GM19238 (cell line): ENCODE measurements around the gene SGTA.

Source experiments
- DNase-seq: peaks from one replicate; pipeline ENCODE4 v3.0.0; 2011; ENCODE audit warnings: low spot score; ENCODE audit not compliant: insufficient read length

The SGTA gene

DNA sequence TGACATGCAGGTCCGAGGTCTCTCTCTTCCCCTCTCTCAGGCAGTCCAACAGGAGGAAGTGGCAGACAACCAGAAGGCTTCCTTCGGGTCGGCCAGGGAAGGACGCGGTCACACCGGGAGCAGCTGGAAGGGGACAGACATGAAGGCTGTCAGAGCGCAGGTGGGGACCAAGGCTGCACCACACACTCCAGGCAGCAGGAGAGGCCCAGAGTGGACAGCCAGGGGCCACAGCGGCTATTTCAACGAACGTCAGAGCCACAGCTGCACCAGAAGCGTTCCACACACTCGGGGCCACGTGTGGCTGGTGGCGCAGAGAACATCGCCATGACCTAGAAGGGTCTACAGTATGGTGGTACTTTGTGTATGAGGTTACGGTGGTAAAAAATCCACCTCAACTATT is 27.3 kb downstream of the SGTA start:
- DNase-seq, result no peak

DNA sequence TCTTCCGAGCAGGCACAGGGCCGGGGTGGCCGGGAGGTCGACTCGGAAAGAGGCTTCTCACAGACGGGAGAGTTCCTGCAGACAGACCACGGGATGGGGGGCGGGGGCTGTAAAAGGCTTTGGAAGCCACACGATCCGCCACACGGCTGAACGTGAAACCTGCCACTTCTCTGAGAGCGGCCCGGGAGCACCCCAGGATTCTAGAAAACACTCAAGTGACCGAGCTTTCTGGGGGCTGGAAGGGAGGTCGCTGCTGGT is 27.7 kb downstream of the SGTA start:
- no peak for DNase-seq

DNA sequence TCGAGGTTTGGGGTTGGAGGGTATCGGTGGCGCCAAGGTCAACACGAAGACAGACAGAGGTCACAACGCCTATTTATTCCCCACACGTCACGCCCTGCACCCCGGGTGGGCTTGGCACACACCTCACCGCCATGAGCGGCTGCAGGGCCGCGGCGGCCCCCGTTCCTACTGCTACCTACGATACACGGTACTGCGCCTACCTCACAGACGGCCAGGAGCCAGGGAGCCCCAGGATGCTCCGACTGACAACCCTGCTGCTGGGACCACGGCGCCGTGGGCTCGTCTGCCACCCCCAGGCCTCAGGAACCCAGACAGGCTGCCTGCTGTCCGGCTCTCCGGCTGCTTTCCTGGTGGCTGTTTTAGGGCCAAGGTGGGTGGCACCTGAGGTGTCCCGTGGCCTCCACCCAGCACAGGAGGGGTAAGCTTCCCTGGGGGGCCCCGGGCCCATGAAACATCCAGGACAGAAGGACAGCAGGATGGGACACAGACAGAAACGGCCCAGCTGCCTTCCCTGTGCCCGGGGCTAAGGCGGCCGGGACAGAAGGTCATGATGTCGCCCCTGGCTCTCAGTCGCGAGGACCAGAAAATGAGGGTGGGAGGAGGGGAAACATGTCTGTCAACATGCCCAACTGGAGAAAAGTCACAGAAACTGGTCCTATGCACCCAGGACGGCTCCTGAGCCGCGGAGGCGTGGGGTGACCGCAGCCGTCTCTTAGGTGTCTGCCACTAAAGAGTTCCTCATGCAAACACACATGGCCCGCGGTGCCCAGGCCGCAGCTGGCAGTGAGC is 28.2 kb downstream of the SGTA start:
- no peak for DNase-seq

DNA sequence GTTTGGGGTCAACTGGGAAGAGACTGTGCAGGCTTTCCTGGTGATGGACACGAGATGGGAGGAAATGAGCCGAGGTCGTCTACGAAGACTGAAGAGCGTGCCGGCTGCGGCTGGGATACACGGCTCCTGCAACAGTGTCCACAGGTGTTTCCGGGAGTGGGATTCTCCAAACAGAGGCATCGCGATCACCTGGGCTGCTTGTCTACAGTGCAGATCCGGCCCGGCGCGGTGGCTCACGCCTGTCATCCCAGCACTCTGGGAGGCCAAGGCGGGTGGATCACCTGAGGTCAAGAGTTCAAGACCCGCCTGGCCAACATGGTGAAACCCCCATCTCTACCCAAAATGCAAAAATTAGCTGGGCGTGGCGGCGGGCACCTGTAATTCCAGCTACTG is 31.6 kb downstream of the SGTA start:
- no peak for DNase-seq

DNA sequence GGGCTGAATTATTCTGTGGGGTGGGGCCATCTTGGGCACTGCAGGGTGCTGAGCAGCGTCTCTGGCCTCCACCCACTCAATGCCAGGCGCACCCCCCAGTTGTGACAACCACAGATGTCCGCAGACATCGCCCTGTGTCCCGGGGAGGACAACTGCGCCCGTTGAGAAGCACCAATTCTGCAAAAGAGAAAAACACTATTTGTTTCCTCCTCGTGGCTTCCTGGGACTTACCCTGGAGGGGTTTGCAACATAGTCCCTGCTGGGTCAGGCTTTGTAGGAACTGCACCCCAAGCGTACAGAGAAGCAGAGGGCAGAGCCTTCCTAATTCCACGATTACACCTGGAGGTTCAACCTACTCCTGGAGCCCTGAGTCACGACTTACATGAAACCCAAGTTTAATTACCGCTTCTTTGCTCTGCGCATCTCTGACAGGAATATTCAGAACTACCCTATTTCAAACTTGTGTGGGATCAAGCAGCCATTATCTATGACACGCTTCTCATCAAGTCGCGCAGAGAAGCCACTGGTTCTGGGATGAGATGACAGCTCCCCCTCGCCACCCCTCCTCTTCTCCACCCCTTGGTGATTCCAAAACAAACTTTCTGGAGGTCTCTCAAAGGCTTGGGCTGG is 32.1 kb downstream of the SGTA start:
- DNase-seq, result no peak

DNA sequence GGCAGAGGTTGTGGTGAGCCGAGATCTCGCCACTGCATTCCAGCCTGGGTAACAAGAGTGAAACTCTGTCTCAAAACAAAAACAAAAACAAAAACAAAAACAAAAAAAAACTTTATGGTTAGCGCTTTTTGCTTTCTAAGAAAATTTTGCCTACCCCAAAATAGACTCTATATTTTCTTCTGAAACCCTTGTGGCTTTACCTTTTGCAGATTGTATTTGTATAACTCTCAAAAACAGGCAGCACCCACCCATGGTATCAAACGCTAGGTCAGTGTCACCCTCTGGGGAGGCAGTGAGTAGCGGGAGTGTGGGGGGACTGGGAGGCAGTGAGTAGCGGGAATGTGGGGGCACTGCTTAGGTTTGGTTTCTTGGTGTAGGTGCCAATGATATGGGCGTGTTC is 35.7 kb downstream of the SGTA start:
- no peak for DNase-seq

DNA sequence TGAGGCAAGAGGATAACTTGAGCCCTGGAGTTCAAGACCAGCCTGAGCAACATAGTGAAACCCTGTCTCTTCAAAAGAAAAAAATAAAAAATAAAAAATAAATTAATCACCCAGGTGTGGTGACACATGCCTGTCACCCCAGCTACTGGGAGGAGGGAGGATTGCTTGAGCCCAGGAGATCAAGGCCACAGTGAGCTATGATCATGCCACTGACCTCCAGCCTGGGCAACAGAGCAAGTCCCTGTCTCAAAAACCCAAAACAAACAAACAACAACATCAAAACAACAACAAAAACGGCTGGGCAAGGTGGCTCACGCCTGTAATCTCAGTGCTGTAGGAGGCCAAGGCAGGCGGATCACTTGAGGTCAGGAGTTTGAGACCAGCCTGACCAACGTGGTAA is 39.0 kb downstream of the SGTA start:
- DNase-seq, result no peak

DNA sequence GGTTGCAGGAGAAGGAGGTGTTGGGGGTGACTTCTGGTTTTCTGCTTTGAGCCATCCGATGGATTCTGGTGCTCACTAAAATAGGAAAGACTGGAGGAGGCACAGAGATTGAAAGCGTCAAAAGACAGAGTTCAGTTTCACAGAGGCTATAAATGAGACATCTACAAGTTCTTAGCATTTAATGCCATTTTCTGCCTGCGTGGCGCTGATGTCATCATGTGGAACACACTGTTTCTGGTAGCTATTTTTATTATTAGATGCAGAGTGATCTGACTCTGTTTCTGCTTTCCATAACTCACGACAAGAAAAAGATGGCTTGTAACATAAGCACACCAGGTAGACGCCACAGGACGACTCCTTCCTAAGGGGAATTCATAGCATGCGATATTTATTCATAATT is 40.0 kb downstream of the SGTA start:
- DNase-seq, result no peak

DNA sequence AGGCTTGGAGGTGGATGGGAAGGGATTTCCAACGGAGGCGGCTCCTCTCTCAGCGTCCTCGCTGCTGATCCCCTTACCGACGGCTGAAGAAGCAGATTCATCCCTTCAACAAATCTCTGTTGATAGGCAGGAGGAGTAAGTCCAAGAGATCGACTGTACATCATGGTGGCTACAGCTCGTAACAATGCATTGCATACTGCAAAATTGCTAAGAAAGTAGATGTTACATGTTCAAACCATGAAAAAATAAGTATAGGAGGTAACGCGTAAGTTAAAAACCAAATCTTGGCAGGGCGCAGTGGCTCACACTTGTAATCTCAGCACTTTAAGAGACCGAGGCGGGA is 42.8 kb downstream of the SGTA start:
- no peak for DNase-seq

DNA sequence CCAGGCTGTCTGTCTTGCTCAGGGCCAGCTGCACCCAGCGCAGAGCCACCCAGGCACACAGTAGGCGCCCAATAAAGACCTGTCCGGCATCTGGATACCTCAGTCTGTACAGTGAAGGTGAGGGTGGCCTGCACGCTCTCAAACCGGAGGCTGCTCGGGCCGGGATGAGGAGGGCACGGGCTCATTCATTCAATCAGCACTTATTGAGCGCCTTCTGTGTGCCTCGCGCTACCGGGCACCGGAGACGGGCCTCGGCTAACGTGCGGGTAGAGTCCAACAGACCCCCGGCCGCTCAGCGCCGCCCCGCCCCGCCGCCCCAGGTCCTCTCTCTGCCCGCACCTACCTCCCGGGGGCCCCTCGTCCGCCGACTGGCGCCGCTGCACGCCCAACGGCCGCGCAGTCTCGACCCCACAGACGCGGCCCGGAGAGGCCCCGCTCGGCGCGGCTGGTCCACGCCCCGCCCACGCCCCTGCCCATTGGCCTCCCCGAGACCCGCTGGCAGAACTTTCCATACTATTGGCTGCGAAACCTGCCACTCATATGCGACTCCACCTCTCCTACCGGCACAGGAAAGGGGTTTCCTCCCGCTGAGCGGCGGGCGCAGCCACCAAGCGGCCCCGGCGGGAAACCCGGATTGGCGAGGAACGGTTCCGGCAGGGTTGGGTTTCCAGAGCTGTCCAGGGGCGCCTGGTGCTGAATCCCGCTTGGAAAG is 43.3 kb downstream of the SGTA start, which contains the start of gene SLC39A3:
SLC39A3 (minus strand) TSS at position 416 of the 712 bp plus-strand sequence. CDS start 2,760 bp downstream, outside the sequence.
- DNase-seq, result peak; percentile 100

DNA sequence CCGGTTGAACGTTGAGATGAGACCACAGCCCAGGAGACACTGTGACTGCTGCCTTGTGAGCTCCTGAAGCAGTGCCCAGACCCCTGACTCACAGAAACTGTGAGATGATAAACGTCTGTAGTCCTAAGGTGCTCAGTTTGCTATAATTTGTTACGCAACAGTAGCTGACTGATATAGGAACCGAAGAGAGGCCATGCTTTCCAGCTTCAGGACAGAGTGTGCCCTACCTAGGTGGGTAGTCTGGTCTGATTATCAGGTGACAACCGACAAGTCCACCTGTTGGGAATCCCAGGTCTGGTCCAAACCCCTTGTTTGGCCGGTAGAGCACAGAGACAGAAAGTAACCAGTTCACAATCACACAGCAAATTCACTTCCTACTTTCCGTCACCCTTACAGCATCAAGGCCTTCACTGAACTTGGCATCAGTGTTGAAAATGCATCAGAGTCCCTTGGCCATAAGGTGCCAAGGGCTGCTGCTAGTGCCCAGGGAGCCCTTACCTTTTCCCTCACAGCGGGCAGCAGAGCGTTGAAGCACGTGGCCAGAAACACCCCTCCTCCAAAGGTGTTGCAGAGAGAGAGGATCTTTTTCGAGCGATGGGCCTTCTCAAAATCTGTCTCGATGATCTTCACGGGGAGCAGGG is 46.4 kb downstream of the SGTA start:
- DNase-seq, result no peak

DNA sequence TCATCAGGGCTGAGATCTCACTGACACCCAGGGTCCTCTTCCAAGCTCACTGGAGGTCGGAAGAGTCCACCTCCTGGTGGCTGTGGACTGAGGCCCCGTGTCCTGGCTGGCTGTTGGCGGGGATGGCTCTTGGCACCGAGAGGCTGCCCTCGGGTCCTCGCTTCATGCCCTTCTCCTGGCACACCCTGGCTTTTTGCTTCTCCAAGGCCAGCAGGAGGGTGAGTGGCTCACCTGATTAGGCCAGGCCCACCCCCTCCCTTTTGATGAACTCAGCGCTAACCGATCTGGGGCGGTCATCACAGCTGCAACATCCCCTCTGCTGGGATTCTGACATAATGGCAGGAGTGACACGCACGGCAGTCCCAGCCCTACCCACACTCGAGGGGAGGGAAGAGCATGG is 47.7 kb downstream of the SGTA start:
- no peak for DNase-seq

DNA sequence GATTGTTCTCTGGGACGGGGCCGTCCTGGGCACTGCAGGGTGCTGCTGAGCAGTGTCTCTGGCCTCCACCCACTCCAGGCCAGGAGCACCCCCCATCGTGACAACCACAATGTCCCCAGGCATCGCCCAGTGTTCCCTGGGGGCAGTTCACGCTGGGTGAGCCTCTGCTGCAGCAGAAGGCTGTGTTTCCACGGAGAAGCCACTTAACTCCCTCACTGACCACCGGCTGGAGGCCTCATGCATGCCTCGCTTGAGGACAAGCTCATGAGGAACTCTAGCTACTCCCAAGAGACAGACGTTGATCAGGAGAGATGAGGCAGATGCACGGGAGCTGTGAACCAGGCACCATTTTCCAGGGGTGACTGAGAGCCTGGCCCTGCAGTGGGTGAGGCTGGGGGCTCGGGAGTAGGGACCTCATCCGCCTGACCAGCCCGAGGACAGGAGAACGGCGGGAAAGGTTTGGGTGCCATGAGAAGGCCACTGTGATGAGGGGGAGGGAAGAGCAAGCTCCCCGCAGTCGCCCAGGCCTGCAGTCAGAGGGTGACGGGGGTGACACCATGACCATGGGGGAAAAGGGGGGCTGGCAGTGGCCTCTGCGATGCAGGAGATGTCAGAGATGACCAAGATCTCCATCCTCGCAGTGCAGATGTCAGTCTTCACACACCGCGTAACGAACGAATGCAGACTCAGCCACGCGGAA is 48.3 kb downstream of the SGTA start:
- no peak for DNase-seq

DNA sequence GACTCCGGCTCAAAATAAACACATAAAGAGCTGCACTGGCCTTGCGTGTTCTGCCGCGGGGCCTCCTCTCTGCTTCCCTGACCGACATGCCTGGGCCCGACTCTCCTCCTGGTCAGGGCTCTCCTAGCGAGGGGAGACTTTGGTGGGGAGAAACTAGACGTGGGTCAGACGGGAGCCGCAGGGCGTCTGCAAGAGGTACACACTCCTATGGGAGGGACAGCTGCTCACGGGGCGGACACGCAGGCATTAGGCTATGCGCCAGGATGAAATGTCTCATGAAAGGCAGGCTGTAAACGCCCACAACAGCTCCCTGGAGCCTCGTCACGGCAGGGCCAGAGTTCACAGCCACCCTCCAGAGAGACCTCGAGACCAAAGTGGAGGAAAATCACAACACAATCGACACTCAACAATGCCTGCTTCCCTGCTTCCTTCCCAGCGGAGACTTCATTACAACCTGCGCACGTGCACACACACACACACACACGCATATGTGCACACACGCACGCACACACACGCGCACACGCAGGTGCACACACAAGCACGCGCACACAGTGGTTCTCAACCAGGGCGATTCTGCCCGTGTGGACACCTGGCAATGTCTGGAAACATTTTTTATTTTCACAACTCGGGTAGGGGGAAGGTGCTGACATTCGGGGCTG is 49.0 kb downstream of the SGTA start:
- no peak for DNase-seq

DNA sequence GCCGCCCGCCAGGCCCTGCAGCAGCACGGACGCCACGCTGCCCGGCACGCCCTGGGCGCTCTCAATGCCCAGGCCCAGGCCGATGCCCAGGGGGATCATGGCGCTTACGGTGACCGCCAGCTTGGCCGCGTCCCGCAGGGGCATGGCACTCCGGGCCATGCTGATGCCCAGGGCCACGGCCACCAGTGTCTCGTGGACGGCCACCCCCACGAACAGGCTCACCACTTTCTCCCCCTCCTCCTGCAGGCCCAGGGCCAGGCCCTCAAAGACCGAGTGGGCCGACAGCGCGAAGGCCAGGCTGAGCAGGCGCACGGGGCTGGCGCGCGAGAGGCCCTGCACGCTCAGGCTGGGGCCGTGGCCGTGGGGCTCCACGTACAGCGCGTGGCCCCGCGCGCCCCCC is 50.2 kb downstream of the SGTA start:
- DNase-seq, result no peak

DNA sequence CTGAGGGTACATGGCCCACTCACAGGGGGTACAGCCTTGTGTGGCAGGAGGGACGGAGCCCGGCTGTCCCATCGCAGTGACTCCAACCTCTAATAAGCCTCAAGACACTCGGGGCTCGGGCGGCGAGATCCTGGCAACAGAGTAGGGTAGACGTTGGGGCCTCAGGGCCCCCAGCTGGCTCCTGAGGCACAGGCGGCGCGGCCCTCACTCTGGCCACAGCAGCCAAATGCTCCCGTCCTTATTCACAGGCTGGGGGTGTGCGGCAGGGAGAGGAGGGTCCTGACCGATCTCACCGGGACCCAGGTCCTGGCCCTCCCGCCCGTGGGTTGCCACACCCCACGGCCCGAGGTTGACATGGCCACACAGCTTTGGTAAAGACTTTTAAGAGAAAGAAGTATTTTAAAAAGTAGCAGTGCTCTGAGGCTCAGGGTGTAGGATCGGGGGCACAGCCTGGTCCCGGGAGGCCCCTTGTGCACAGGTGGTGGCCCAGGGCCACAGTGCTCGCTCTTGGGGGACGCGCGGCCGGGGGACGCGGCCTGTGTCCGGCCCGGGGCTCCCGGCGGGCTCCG is 50.8 kb downstream of the SGTA start:
- DNase-seq, result no peak

DNA sequence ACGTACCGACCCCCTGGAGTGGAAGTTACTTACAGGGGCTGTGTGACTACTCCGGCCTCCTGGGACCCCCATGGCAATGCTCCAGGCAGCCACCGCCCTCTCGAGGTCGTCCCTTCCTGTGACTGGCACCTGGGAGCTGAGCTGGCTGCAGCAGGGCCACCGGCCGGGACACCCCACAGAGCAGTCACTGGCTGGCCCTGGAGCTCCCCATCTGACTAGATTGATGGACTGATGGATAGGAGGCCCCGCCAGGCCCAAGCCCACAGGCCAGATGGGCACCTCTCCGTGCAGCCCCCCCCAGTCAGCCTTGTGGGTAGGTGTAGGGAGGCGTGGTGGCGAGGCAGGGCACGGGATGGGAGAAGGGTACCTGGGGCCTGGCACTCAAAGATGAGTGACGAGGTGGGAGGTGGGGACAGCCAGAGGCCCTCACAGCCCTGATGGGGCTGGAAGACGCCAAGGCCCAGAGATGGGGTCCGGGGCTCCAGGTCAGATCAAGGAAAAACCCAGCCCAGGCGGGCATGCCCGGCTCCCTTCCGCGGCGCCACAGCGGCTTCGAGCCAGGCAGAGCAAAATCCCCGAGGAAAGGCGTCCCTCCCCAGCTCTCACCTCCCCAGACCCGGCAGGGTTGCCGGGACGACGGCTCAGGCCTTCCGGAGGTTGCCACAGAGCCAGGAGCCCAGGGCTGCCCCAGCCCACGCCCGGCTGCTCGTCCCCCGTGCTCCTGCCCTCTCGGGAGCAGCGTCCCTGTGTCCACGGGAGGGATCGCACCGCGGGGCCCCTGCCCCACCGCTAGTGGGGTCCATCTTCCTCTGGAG is 51.7 kb downstream of the SGTA start:
- DNase-seq, result no peak

DNA sequence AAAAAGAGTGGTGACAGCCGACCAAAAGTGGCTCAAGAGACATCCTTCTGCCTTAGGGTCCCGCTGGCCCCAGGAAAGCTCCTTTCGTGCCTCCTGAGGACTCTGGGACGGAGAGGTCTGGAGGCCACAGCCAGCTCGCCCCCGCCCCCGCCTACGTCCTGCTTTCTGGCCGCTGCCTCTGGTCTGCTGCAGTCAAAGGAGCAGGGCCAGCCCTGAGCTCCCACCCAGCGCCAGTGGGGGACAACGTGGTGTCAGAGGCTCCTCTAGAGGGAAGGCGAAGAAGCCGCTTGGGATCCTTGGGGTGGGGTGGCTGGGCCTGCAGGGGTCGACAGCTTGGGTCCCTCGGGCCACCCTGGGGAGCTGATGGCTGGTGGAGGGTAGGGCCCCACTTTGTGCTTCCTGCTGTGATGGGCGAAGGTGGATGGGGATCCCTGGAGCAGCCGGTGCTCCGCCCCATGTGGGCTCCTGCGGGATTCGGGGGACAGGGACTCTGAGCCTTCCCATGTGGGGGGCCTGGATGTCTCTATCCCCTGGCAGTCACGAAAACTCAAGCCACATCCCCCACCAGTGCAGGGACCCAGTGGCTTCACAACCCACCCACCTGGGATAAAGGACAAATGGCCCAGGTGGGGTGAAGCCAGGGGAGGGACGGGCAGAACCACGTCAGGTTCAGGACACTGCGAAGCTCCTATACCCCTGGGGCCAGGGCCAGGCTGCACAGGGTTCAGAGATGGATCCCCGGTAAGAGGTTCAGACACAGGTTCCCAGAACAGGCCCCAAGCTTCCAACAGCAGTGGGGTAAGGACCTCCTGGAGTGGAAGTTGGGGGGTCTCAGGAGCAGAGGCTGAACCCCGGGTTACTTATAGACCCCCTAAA is 52.9 kb downstream of the SGTA start:
- no peak for DNase-seq

DNA sequence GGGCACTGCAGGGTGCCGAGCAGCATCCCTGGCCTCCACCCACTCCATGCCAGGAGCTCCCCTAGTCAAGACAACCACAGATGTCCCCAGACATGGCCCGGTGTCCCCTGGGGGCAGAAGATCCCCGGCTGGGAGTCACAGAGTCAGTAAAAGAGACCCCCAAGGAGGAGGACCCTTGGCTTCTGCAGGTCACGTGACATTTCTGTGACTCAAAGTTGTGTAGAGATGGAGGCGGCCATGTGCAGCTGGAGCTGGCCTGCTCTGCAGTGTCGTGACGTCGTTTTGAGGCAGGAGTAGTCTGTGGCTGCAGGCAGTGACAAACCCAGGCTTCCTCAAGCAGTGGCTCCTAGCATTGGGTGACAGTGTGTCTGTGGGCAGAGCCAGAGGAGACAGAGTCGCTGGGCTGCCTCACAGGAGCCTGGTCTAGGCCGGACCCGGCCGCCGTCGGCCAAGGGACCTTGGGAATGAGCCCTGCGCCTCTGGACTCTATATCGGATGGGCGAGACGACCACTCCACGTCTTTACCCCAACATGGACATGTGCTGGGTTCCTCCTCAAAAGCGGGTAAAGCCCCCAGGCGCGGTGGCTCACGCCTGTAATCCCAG is 54.2 kb downstream of the SGTA start:
- no peak for DNase-seq
